Upper lobe of left lung (tissue), 6 donors: ENCODE measurements around the gene ITGAE. TPM values are rescaled to one million over a fixed set of nuclear protein-coding genes. Genes with fewer than 3 reads are reported as not detected.

Experiments used
- ATAC-seq, 2 donors: fragments of 200-7000 bp; cut with Tn5 transposase; one replicate each; pipeline ENCODE4 v1.9.1; 2022; ENCODE audit warnings: mild to moderate bottlenecking in 2 of 2, moderate library complexity in 2 of 2; ENCODE audit not compliant: low FRiP score in 2 of 2
- DNase-seq, 2 donors: peaks; one replicate each; pipeline ENCODE4 v3.0.0-alpha.2; 2019 to 2020
- H3K27ac ChIP-seq, 4 donors: fragments of 200-600 bp; sonication (generic); one replicate each; pipeline ENCODE4 v1.5.1; 2016 to 2019
- H3K27me3 ChIP-seq, 4 donors: fragments of 200-600 bp; sonication (generic); one replicate each; pipeline ENCODE4 v1.5.1; 2017 to 2019
- H3K36me3 ChIP-seq, 4 donors: fragments of 200-600 bp; sonication (generic); one replicate each; pipeline ENCODE4 v1.5.1; 2016 to 2019
- H3K4me1 ChIP-seq, 4 donors: fragments of 200-600 bp; sonication (generic); one replicate each; pipeline ENCODE4 v1.5.1; 2018 to 2019
- H3K4me3 ChIP-seq, 4 donors: fragments of 200-600 bp; sonication (generic); one replicate each; pipeline ENCODE4 v1.5.1; 2017 to 2019; ENCODE audit warnings: mild to moderate bottlenecking in 2 of 4, moderate library complexity in 1 of 4
- H3K9me3 ChIP-seq, 4 donors: fragments of 200-600 bp; sonication (generic); one replicate each; pipeline ENCODE4 v1.5.1; 2018 to 2019
- EP300 ChIP-seq, 4 donors: sonication (generic); formaldehyde crosslinking; IDR thresholded peaks; one replicate each; pipeline ENCODE4 v1.5.1; 2017; ENCODE audit warnings: antibody characterized with exemption in 4 of 4, control low read depth in 2 of 4
- POLR2A ChIP-seq, 4 donors: fragments of 450-650 bp; IDR thresholded peaks; one replicate each; pipeline ENCODE4 v1.5.1; 2016 to 2017; ENCODE audit warnings: antibody characterized with exemption in 4 of 4, mild to moderate bottlenecking in 2 of 4
- POLR2AphosphoS5 ChIP-seq, 2 donors: sonication (generic); formaldehyde crosslinking; IDR thresholded peaks; one replicate each; pipeline ENCODE4 v1.5.1; 2017; ENCODE audit warnings: antibody characterized with exemption in 2 of 2
- WGBS, 2 donors: methylation state at CpG; one replicate each; pipeline ENCODE4 v1.1.5; 2017 to 2018; 5-methylcytosine and 5-hydroxymethylcytosine counted together
- total RNA-seq, 6 donors: library from RNA; depleted of rRNA in 4 of 6; stranded (reverse); fragments of >200 nt in 4 of 6; gene quantifications; one replicate each; pipeline versions ENCODE4 v1.1.0 to v1.2.1, GENCODE V29; 2016 to 2021
- TF ChIP-seq, protein P1 (sequence below), 6 experiments: fragments of 450-650 bp in 4 of 6; fragments of 200-600 bp in 2 of 6; sonication (generic) in 2 of 6; IDR thresholded peaks; one replicate each; pipeline ENCODE4 v1.5.1; 2016 to 2019; ENCODE audit warnings: antibody characterized with exemption in 6 of 6
- donor health status: DM: no; HTN: no; CAD: no; lungs with moderate emphysema.
- donor health status: DM: no; HTN: yes; CAD: no; lungs with severe emphysema.

The ITGAE gene
- total RNA-seq, 6 donors from 2014 or later = 17.2 to 36.0 (median 26.4) TPM

DNA sequence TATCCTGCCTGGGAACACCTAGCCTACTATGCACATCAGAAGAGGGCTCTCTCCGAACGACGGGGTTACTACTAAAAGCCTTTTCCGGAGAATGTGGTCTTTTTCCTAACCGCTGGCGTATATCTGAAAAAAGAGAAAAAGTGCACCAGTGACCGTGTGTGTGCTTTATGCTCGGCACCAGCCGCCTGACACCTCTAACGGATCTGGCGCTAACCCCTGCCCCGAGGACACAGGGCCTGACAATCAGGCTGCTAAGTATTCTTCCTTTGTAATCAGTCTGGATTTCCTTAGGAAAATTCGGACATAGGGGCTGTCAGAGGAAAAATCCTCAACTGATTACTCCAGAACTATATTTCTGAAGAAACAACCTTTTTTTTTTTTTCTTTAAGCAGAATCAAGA, 13.4 kb upstream of the ITGAE start:
- TF ChIP-seq, protein P1, sequence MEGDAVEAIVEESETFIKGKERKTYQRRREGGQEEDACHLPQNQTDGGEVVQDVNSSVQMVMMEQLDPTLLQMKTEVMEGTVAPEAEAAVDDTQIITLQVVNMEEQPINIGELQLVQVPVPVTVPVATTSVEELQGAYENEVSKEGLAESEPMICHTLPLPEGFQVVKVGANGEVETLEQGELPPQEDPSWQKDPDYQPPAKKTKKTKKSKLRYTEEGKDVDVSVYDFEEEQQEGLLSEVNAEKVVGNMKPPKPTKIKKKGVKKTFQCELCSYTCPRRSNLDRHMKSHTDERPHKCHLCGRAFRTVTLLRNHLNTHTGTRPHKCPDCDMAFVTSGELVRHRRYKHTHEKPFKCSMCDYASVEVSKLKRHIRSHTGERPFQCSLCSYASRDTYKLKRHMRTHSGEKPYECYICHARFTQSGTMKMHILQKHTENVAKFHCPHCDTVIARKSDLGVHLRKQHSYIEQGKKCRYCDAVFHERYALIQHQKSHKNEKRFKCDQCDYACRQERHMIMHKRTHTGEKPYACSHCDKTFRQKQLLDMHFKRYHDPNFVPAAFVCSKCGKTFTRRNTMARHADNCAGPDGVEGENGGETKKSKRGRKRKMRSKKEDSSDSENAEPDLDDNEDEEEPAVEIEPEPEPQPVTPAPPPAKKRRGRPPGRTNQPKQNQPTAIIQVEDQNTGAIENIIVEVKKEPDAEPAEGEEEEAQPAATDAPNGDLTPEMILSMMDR (IDR thresholded peaks at IDR 0.05) = no peak
- TF ChIP-seq POLR2AphosphoS5 (IDR thresholded peaks at IDR 0.05) (no peak), POLR2A (IDR thresholded peaks at IDR 0.05) (no peak), EP300 (IDR thresholded peaks at IDR 0.05) (no peak)
- H3K4me1 ChIP-seq = no peaks in the 10 kb centered on the region
- no peak overlapping the region for H3K4me3 ChIP-seq
- H3K27ac ChIP-seq = no peak overlapping the region
- no peaks in the 10 kb centered on the region for H3K9me3 ChIP-seq
- 96 to 97% methylated on average over 13 of the region's 13 CpGs for WGBS, 2 donors
- peaks cover 33 to 99% (median 77%) of the 10 kb centered on the region in 4 donors for H3K36me3 ChIP-seq
- no peaks in the 10 kb centered on the region for H3K27me3 ChIP-seq
- ATAC-seq (no peak), DNase-seq (no peak)

DNA sequence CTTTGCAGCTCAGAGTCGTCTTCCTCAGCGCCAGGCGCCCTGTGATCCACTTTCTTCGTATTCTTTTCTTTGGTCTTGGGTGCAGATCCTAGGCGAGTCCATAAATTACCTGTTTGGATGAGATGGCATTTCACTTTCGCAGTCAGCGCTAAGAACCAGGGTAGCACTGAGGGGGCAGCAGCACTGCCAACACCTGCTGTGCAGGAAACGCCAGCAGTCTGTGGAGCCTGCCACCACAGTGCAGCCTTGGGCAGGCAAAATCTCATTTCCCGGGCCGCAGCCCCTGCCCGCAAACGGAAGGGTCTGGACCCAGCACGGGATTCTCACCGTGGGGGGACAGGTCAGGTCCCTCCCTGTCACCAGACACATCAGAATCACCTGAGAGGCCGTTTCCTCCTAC, 12.2 kb upstream of the ITGAE start:
- Histone ChIP-seq H3K4me1 (no peaks in the 10 kb centered on the region), H3K27me3 (no peaks in the 10 kb centered on the region), H3K27ac (no peak overlapping the region), H3K4me3 (no peak overlapping the region), H3K36me3 (peaks cover 33 to 100% (median 66%) of the 10 kb centered on the region in 4 donors), H3K9me3 (no peaks in the 10 kb centered on the region)
- ATAC-seq = no peak
- WGBS, 2 donors = 94 to 95% methylated on average over 9 to 15 of the region's 15 CpGs
- DNase-seq = peak in 1 of 2 donors; percentile 57
- TF ChIP-seq POLR2A (IDR thresholded peaks at IDR 0.05) (no peak), POLR2AphosphoS5 (IDR thresholded peaks at IDR 0.05) (no peak), EP300 (IDR thresholded peaks at IDR 0.05) (no peak)
- TF ChIP-seq, protein P1 (IDR thresholded peaks at IDR 0.05) = no peak

GRCh38 chr17:3812771-3813170, 11.8 kb upstream of the ITGAE start:
- Histone ChIP-seq H3K27me3 (no peaks in the 10 kb centered on the region), H3K4me1 (no peaks in the 10 kb centered on the region), H3K9me3 (no peaks in the 10 kb centered on the region), H3K36me3 (peaks cover 33 to 100% (median 64%) of the 10 kb centered on the region in 4 donors), H3K4me3 (no peak overlapping the region), H3K27ac (no peak overlapping the region)
- WGBS, 2 donors = 91 to 92% methylated on average over 12 of the region's 12 CpGs
- DNase-seq = no peak
- no peak for ATAC-seq
- TF ChIP-seq EP300 (IDR thresholded peaks at IDR 0.05) = no peak
- no peak for TF ChIP-seq POLR2AphosphoS5 (IDR thresholded peaks at IDR 0.05)
- TF ChIP-seq, protein P1 (IDR thresholded peaks at IDR 0.05) = no peak
- no peak for TF ChIP-seq POLR2A (IDR thresholded peaks at IDR 0.05)

GRCh38 chr17:3812284-3812683, 11.3 kb upstream of the ITGAE start:
- 91 to 93% methylated on average over 9 to 10 of the region's 10 CpGs for WGBS, 2 donors
- no peaks in the 10 kb centered on the region for H3K4me1 ChIP-seq
- ATAC-seq = no peak

More at GRCh38 chr17:3812284-3812683, 11.3 kb upstream of the ITGAE start:
- Histone ChIP-seq H3K27ac (no peak overlapping the region), H3K9me3 (no peaks in the 10 kb centered on the region), H3K36me3 (peaks cover 29 to 100% (median 67%) of the 10 kb centered on the region in 4 donors), H3K27me3 (no peaks in the 10 kb centered on the region), H3K4me3 (no peak overlapping the region)
- no peak for DNase-seq
- TF ChIP-seq POLR2A (IDR thresholded peaks at IDR 0.05) (no peak), POLR2AphosphoS5 (IDR thresholded peaks at IDR 0.05) (no peak), EP300 (IDR thresholded peaks at IDR 0.05) (no peak)
- TF ChIP-seq, protein P1 (IDR thresholded peaks at IDR 0.05) = no peak
